RWPE2 (cell line): ENCODE data around the gene SLC31A2.

ENCODE experiments used
- ATAC-seq: fragments of 200-7000 bp; cut with Tn5 transposase; 3 replicates; pipeline ENCODE4 v1.9.1; 2021; ENCODE audit warnings: low read depth
- DNase-seq: peaks from one replicate; pipeline ENCODE4 v3.0.0-alpha.2; 2020; ENCODE audit warnings: low spot score
- H3K27ac ChIP-seq: fragments of 450-650 bp; 2 replicates; pipeline ENCODE4 v1.5.1; 2017; ENCODE audit warnings: mild to moderate bottlenecking; ENCODE audit not compliant: poor library complexity, severe bottlenecking
- H3K27me3 ChIP-seq: fragments of 250-450 bp; sonication (Bioruptor Pico); 2 replicates; pipeline ENCODE4 v1.5.1; 2021; ENCODE audit warnings: mild to moderate bottlenecking, moderate library complexity; ENCODE audit not compliant: insufficient read depth, poor library complexity, severe bottlenecking
- H3K36me3 ChIP-seq: fragments of 250-450 bp; sonication (Bioruptor Pico); 2 replicates; pipeline ENCODE4 v1.5.1; 2020; ENCODE audit warnings: low read depth, mild to moderate bottlenecking, moderate library complexity
- H3K4me1 ChIP-seq: fragments of 250-450 bp; sonication (Bioruptor Pico); 2 replicates; pipeline ENCODE4 v1.5.1; 2021; ENCODE audit warnings: mild to moderate bottlenecking, moderate library complexity; ENCODE audit not compliant: insufficient read depth, poor library complexity, severe bottlenecking
- H3K4me3 ChIP-seq: fragments of 250-450 bp; sonication (Bioruptor Pico); 2 replicates; pipeline ENCODE4 v1.5.1; 2021; ENCODE audit warnings: mild to moderate bottlenecking, moderate library complexity; ENCODE audit not compliant: severe bottlenecking
- H3K9me3 ChIP-seq: fragments of 250-450 bp; sonication (Bioruptor Pico); 2 replicates; pipeline ENCODE4 v1.5.1; 2021; ENCODE audit warnings: mild to moderate bottlenecking, moderate library complexity; ENCODE audit not compliant: severe bottlenecking
- TF ChIP-seq, protein P1 (sequence below): fragments of 450-650 bp; IDR thresholded peaks from one replicate; pipeline ENCODE4 v1.5.1; 2017; ENCODE audit warnings: mild to moderate bottlenecking, moderate library complexity; ENCODE audit not compliant: poor library complexity, severe bottlenecking

The SLC31A2 gene

DNA sequence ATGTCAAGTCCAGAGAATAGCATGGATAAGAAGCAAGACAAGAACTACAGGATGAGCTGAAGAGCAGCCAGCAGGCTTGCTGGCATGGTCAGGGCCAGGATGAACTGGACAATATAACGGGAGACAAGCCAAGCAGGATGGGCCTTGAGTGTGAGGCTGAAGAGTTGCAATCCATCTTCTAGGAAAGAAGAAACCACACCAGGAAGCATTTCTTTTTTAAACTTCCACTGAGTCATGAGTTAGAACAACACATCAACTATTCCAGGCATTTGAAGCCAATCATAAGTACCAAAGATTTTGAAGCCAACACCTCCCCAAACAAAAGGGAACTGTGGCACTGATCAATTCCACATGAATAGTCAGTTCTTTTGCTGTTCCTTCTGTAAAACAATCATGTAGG lies 27.3 kb downstream of the SLC31A2 start:
- H3K9me3 ChIP-seq = no peaks in the 10 kb centered on the region

GRCh38 chr9:113179839-113180238 lies 29.0 kb downstream of the SLC31A2 start:
- ATAC-seq (no peak), DNase-seq (no peak)
- Histone ChIP-seq H3K4me3 (no peak overlapping the region), H3K4me1 (peaks cover 4% of the 10 kb centered on the region), H3K27ac (no peak overlapping the region), H3K27me3 (no peaks in the 10 kb centered on the region), H3K36me3 (peaks cover 98% of the 10 kb centered on the region), H3K9me3 (no peaks in the 10 kb centered on the region)
- TF ChIP-seq, protein P1, sequence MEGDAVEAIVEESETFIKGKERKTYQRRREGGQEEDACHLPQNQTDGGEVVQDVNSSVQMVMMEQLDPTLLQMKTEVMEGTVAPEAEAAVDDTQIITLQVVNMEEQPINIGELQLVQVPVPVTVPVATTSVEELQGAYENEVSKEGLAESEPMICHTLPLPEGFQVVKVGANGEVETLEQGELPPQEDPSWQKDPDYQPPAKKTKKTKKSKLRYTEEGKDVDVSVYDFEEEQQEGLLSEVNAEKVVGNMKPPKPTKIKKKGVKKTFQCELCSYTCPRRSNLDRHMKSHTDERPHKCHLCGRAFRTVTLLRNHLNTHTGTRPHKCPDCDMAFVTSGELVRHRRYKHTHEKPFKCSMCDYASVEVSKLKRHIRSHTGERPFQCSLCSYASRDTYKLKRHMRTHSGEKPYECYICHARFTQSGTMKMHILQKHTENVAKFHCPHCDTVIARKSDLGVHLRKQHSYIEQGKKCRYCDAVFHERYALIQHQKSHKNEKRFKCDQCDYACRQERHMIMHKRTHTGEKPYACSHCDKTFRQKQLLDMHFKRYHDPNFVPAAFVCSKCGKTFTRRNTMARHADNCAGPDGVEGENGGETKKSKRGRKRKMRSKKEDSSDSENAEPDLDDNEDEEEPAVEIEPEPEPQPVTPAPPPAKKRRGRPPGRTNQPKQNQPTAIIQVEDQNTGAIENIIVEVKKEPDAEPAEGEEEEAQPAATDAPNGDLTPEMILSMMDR = no peak

More for the DNA sequence above, 27.3 kb downstream of the SLC31A2 start:
- Histone ChIP-seq H3K4me1 (no peaks in the 10 kb centered on the region), H3K36me3 (peaks cover 95% of the 10 kb centered on the region), H3K27ac (no peak overlapping the region), H3K27me3 (no peaks in the 10 kb centered on the region), H3K4me3 (no peak overlapping the region)
- TF ChIP-seq, protein P1 = no peak
- DNase-seq (no peak), ATAC-seq (no peak)

DNA sequence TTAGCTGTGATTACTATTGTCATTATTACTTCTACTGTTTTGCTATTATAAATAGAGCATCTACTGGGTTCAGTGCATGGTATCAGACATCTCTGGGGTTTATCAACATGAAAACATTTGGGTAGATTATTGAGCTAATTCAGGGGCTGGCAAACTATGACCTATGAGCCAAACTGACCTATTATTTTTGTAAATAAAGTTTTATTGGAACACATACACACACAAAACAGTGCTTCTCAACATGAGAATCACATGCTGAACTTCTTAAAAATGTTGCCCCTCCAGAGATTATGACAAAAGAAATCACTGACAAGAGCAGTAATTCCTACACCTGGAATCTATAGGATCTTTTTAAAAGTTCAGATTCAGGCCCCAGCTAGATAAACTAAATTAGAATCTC lies 30.4 kb downstream of the SLC31A2 start:
- Histone ChIP-seq H3K4me1 (peaks cover 5% of the 10 kb centered on the region), H3K27ac (no peak overlapping the region), H3K4me3 (no peak overlapping the region), H3K27me3 (no peaks in the 10 kb centered on the region), H3K9me3 (no peaks in the 10 kb centered on the region), H3K36me3 (peaks cover 99% of the 10 kb centered on the region)
- TF ChIP-seq, protein P1 = no peak
- no peak for DNase-seq
- ATAC-seq = no peak

DNA sequence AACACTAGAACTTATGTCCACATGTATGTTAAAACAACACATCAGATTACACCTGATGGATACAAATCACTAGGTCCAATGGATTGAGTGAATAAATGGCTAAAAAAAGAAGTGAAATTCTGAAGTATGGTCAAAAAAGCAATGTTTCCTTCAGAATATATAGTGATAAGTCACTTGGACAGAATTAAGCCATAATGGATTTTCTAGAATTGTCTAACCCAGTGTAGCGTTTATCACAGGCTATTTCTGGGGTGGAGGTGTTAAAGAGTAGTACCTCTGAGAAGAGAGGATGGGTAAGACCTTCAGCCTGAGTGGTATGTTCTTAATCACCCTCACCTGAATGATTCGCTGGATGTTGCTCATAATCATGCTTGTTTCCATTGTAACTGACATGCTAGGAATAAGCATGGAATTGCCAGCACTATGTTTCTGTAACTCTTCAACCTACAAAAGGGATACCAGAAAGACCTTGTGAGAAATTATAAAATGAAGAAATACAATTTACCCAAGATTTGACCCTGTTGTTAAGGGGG lies 33.2 kb downstream of the SLC31A2 start:
- H3K27ac ChIP-seq = peak overlapping the region; percentile 16
- H3K4me1 ChIP-seq = peaks cover 21% of the 10 kb centered on the region
- no peaks in the 10 kb centered on the region for H3K27me3 ChIP-seq
- no peak for DNase-seq
- H3K36me3 ChIP-seq = peaks cover 91% of the 10 kb centered on the region
- no peak for ATAC-seq
- TF ChIP-seq, protein P1 = no peak
- no peak overlapping the region for H3K4me3 ChIP-seq
- H3K9me3 ChIP-seq = no peaks in the 10 kb centered on the region

GRCh38 chr9:113184539-113184938 lies 33.7 kb downstream of the SLC31A2 start:
- Histone ChIP-seq H3K36me3 (peaks cover 89% of the 10 kb centered on the region), H3K9me3 (no peaks in the 10 kb centered on the region), H3K4me1 (peaks cover 24% of the 10 kb centered on the region), H3K27me3 (no peaks in the 10 kb centered on the region), H3K4me3 (no peak overlapping the region), H3K27ac (peak overlapping the region; percentile 16)
- no peak for ATAC-seq
- no peak for DNase-seq
- TF ChIP-seq, protein P1 = no peak
